HG02642 (cell line): ENCODE data around the gene AGBL1.

Source experiments
- ATAC-seq: cut with Tn5 transposase; IDR thresholded peaks from one replicate; pipeline ENCODE4 v1.9.1; 2021; ENCODE audit warnings: mild to moderate bottlenecking; ENCODE audit not compliant: unreplicated experiment, poor library complexity

AGBL1 gene

DNA sequence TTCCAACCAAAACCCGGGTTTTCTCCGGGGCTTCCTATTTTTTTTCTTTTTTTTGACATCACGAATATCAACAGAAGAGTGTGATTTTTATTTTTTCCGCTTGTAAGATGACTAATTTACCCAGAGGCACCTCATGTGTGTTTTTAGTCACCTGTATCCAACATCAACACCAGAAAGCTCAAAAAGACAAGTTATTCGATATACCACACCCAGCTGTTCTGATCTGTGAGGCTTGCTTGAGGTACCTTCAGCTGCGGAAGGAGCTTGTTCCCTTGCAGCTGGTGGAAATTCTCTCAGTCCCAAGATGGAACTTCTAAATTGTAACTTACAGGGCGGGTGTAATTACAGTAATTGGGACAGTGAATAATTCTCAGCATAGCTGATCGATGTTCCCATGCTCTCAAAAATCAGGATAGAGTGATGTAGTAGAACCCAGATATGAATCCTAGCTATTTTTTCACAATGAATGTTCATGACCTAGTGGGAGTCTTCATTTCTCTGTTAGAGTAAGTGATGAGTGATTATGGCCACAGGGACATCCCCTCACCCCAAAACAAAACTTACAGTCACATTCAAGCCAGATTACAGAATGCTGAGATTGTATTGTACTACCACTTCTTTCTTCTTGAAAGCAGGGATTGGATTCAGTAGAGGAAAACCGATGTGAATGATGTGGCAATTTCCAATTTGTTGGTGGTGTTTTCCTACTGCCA lies 232.1 kb downstream of the AGBL1 start:
- ATAC-seq, result no peak

DNA sequence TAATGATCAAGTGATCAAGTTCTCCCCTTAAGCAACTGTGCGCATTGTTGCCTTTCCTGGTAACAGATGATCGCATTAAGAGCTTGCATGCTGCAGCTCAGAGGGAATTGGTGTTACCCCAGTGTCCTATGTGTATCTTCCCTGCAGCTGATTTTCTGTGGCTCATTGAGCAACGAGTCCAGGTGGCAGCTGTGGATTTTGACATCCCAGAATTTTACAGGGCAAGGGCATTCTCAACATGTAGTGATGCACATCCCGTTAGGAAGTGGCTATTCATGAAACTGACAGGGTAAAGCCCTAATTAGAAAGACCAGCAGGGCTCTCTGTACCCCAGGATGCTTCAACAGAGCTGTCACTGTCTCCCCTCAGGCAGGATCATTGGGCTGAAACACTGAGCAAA lies 232.8 kb downstream of the AGBL1 start:
- no peak for ATAC-seq

- ATAC-seq, result no peak
These were observed 236.5 kb downstream of the AGBL1 start for GRCh38 chr15:86316216-86316615.

DNA sequence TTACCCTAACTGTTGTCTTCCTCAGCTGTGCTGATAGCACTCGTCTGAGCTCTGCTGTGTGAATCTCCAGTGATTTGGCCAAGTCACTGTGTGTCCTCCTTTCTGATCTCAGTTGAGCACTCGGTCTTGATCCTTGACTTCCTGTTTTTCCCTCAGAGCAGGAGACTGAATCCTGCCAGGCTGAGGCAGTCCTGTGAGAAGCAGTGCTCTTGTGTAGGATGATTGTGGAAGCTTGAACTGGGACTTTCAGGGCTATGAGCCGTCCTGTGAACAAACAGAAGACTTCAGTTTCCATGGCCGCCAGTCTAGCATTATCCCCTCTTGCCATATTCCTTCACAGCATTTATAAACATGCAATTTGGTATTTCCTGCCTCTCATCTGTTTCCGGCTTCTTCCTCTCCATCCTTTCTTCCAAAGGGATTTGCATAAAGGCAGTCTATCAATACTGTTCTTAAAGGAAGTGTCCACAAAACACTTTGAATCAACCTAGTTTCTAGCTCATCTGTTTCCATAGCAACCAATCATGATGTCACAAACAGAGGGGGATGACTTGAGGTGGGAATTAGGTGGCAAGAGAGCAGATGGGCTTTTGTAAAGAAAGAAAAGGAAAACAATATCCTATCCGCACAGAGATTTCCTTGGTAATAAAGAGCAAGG lies 237.2 kb downstream of the AGBL1 start:
- ATAC-seq, result no peak

DNA sequence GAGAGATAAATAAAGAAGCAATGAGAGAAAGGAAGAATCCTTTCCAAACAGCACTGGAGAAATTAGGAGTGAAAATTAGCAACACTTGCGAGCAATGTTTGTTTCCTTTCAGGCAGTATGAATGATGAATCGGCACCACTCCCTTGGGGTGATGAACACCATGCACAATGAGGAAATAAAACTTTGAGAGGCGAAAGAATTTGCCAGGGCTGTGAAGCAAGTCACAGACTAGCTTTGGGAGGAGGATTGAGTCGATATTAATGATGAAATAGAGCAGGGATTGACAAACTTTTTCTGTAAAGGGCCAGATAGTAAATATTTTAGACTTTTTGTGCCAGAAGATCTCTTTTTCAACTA lies 237.7 kb downstream of the AGBL1 start:
- ATAC-seq, result no peak

- ATAC-seq, result no peak
These were observed 243.0 kb downstream of the AGBL1 start for GRCh38 chr15:86322629-86323028.

DNA sequence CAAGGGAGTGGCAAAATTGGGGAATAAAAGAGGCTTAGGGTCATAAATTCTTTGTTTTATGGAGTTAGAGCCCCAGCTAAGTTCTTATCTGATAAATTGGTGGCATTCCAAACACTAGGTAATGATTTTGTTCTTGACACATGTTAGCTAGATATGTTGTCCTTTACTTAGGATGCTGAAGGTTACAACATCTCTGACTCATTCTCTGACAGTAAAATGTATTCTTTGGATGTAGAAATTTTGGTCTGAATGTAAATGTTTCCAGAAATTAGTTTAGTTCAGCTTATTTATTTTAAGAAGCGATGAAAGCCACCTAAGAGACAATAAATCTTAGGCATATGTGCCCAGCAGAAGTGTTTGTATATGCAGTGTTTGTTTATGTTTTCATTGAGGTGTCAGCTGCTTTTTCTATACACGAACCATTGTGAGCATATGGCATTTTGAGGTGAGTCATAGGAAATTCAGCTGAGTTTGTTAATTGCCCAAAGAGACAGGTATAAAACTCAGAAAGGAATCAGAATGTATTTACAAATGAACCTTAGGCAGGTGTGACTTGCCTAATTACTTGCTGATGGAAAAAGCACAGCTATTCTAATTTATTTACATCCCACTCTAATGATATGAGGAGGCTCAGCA lies 247.7 kb downstream of the AGBL1 start:
- ATAC-seq, result no peak

- no peak for ATAC-seq
These were observed 249.0 kb downstream of the AGBL1 start for GRCh38 chr15:86328658-86329057.

GRCh38 chr15:86329311-86330013 lies 249.8 kb downstream of the AGBL1 start:
- ATAC-seq, result no peak

GRCh38 chr15:86333819-86334218 lies 254.1 kb downstream of the AGBL1 start:
- ATAC-seq, result no peak

GRCh38 chr15:86336051-86336788 lies 256.5 kb downstream of the AGBL1 start:
- ATAC-seq, result no peak

- no peak for ATAC-seq
These were observed 257.4 kb downstream of the AGBL1 start for GRCh38 chr15:86337071-86337470.

DNA sequence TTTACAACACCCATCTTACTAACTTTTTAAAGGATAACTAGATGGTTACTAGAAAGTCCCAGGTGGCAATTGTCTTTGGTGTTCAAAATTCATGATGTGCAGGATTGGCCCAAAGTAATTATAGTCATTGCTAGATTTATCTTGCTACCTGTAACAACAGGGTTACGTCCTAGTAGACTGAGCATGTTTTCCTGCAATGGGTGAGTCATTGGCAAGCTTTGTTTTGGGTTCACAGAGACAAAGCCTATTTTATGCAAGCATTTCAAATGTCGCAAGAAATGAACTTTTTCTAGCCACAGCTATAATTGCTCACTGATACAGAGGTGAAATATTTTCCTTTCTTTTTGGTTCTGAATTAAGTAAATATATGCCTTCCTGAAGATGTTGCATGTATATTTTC lies 267.6 kb downstream of the AGBL1 start:
- no peak for ATAC-seq

GRCh38 chr15:86349565-86349964 lies 269.9 kb downstream of the AGBL1 start:
- no peak for ATAC-seq

DNA sequence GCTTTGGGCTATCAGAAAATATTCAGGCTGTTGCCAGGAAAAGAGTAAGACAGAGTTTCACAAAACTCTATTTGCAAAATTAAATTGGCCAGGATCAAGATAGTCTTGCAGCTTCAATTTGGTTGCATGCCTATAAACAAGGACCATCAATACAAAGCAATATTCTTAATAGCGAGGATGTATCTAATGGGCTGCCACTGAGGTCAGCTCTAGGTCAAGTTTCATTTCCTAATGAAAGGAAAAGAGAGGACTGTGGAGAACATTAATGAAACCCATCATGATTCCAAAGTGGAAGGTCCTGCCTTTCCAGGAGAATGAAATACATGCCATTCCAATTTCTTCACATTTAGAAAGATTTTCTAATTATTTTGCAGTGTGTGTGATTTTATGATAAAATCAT lies 273.5 kb downstream of the AGBL1 start:
- no peak for ATAC-seq

DNA sequence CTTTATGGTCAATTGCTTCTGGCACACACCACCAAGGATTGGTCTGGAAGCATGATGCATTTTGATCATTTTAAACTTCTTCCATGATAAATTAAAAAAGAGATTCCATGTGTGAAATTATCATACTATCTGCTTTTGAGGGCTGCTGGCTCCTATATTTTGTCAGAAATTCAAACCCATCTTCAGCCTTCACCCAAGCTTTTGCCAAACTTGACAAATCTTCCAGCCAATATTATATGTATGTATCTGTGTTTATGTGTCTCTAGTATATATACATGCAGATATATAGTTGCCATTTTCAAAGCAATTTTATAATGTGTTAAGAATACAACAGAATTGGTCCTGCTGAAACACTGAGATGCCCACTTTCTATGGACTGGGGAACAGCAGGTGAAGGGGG lies 275.7 kb downstream of the AGBL1 start:
- no peak for ATAC-seq

DNA sequence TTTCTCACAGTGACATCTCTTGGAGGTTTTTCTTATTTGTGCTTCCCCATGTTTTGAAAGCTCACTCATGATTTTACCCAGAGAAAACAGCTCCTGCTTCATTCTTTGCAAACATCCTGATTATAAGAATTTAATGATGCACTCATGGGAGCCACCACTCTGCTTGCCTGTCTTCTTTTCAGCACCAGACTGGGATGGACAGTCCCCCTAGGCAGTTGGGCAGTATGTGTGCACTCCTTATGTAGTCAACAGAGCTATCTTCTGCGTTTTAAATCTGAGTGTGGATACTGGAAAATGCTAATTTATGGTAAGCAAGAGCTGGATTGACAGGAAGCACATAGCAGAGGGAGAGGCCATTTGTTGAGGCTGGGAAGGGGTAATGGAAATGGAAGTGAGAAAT lies 276.1 kb downstream of the AGBL1 start:
- ATAC-seq, result no peak

DNA sequence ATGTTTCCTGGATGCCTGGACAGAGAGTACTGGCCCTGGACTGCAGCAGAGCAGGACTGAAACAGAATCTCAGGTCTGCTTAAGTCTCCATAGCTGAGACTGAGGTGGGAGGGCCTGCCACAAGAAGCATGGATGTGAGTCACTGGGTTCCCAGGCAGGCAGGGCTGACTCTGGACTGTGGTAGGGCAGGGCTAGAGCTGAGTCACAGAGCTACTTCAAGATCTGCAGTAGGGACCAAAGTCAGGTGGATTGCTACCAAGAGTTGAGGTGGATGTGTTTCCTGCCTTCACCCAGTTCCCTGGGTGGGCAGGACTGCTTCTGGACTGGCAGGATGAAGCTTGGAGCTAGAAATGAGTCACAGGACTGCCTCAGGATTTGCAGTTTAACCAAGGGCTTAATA lies 282.9 kb downstream of the AGBL1 start:
- ATAC-seq, result no peak

- no peak for ATAC-seq
These were observed 293.5 kb downstream of the AGBL1 start for GRCh38 chr15:86373147-86373546.

DNA sequence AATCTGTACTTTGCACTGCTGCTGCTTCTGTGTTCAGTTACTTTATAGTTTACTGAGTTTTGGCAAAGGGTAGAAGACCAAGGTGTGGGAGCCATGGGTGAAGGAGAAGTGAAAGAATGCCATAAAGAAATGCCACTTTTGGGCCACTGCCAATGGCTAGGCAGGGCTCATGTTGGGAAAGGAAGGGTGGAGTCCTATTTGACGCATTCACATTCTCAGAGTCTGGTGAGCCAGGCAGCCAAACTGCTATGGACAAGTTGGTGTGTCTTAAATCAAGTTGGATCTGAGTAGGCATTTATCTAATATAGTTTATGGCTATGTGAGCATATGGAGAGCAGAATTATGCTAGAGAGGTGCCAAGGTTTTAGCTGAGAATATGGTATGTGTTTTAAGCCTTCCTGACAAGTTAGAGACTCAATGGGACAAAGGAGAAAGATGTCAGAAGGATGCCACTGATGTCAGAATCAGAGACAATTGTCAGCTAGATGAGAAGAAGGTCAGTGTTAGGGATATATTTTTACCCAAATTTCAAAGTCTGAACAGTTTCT lies 296.1 kb downstream of the AGBL1 start:
- no peak for ATAC-seq
